HepG2 (cell line): ENCODE data around the gene ATP1A2. TPM values are rescaled to one million over a fixed set of nuclear protein-coding genes. Genes with fewer than 3 reads are reported as not detected.
A peak's percentile ranks its signal among the peaks of the same experiment; 100 is the strongest.

Experiments used
- AHR ChIP-seq: IDR thresholded peaks from 2 replicates; pipeline ENCODE4 v1.6.1; 2018; ENCODE audit warnings: missing genetic modification reagents, missing compliant biosample characterization
- ARNT ChIP-seq: fragments of 450-650 bp; IDR thresholded peaks from 2 replicates; pipeline ENCODE4 v1.6.1; 2017
- CCDC6 ChIP-seq: sonication (generic); formaldehyde crosslinking; IDR thresholded peaks from 2 replicates; pipeline ENCODE4 v1.8.1; 2022; ENCODE audit warnings: mild to moderate bottlenecking, missing genetic modification reagents, moderate library complexity
- CREBL2 ChIP-seq: sonication (generic); formaldehyde crosslinking; IDR thresholded peaks from 2 replicates; pipeline ENCODE4 v1.8.1; 2023; ENCODE audit warnings: missing genetic modification reagents, mild to moderate bottlenecking, borderline replicate concordance
- ELK4 ChIP-seq: sonication (generic); formaldehyde crosslinking; IDR thresholded peaks from 2 replicates; pipeline ENCODE4 v1.9.0; 2021; ENCODE audit warnings: missing genetic modification reagents, borderline replicate concordance
- GFI1 ChIP-seq: sonication (generic); formaldehyde crosslinking; IDR thresholded peaks from 2 replicates; pipeline ENCODE4 v1.5.0; 2020; ENCODE audit warnings: missing genetic modification reagents, mild to moderate bottlenecking, borderline replicate concordance
- LBX2 ChIP-seq: sonication (generic); formaldehyde crosslinking; IDR thresholded peaks from 2 replicates; pipeline ENCODE4 v1.5.0; 2020; ENCODE audit warnings: missing genetic modification reagents, mild to moderate bottlenecking, borderline replicate concordance
- MAFF ChIP-seq: IDR thresholded peaks from 2 replicates; pipeline ENCODE4 v1.6.1; 2011; ENCODE audit warnings: low read depth, low read length, improper control_type of control experiment
- MBNL3 ChIP-seq: fragments of 250-450 bp; sonication (Bioruptor Pico); conservative IDR thresholded peaks from 2 replicates; pipeline ENCODE4 v1.8.0; 2022; ENCODE audit warnings: mild to moderate bottlenecking, inconsistent platforms
- MLXIP ChIP-seq: sonication (generic); formaldehyde crosslinking; IDR thresholded peaks from 2 replicates; pipeline ENCODE4 v1.9.0; 2021; ENCODE audit warnings: missing genetic modification reagents, borderline replicate concordance
- MNT ChIP-seq: fragments of 450-650 bp; IDR thresholded peaks from 2 replicates; pipeline ENCODE4 v1.6.1; 2016
- MTF1 ChIP-seq: sonication (generic); formaldehyde crosslinking; IDR thresholded peaks from 2 replicates; pipeline ENCODE4 v1.5.0; 2020; ENCODE audit warnings: missing genetic modification reagents
- NFE2 ChIP-seq: sonication (generic); formaldehyde crosslinking; IDR thresholded peaks from 2 replicates; pipeline ENCODE4 v1.4.0; 2020; ENCODE audit warnings: missing genetic modification reagents
- PATZ1 ChIP-seq: sonication (generic); formaldehyde crosslinking; IDR thresholded peaks from 2 replicates; pipeline ENCODE4 v1.4.0; 2020; ENCODE audit warnings: missing genetic modification reagents
- POLR2G ChIP-seq: fragments of 200-400 bp; formaldehyde crosslinking; IDR thresholded peaks from 2 replicates; pipeline ENCODE4 v1.6.1; 2018; ENCODE audit warnings: mild to moderate bottlenecking, low read depth, low read length, moderate library complexity
- PRMT3 ChIP-seq: sonication (generic); formaldehyde crosslinking; IDR thresholded peaks from 2 replicates; pipeline ENCODE4 v1.8.1; 2022; ENCODE audit warnings: low read depth, mild to moderate bottlenecking, moderate library complexity, missing genetic modification reagents, borderline replicate concordance
- RARA ChIP-seq: IDR thresholded peaks from 2 replicates; pipeline ENCODE4 v1.6.1; 2016; ENCODE audit warnings: missing genetic modification reagents, missing compliant biosample characterization
- ZNF224 ChIP-seq: sonication (generic); formaldehyde crosslinking; IDR thresholded peaks from 2 replicates; pipeline ENCODE4 v1.5.0; 2020; ENCODE audit warnings: mild to moderate bottlenecking, missing genetic modification reagents
- ZNF256 ChIP-seq: sonication (generic); formaldehyde crosslinking; conservative IDR thresholded peaks from 2 replicates; pipeline ENCODE4 v1.4.0; 2020; ENCODE audit warnings: missing genetic modification reagents
- ZNF501 ChIP-seq: sonication (generic); formaldehyde crosslinking; IDR thresholded peaks from 2 replicates; pipeline ENCODE4 v1.5.1; 2020; ENCODE audit warnings: mild to moderate bottlenecking, moderate library complexity, missing genetic modification reagents
- ZNF572 ChIP-seq: sonication (generic); formaldehyde crosslinking; IDR thresholded peaks from 2 replicates; pipeline ENCODE4 v1.5.1; 2020; ENCODE audit warnings: mild to moderate bottlenecking, missing genetic modification reagents
- ZNF576 ChIP-seq: sonication (generic); formaldehyde crosslinking; IDR thresholded peaks from 2 replicates; pipeline ENCODE4 v1.4.0; 2020; ENCODE audit warnings: mild to moderate bottlenecking, missing genetic modification reagents
- ZNF672 ChIP-seq: sonication (generic); formaldehyde crosslinking; IDR thresholded peaks from 2 replicates; pipeline ENCODE4 v1.8.1; 2022; ENCODE audit warnings: missing genetic modification reagents
- ZNF747 ChIP-seq: sonication (generic); formaldehyde crosslinking; IDR thresholded peaks from 2 replicates; pipeline ENCODE4 v1.8.1; 2023; ENCODE audit warnings: missing genetic modification reagents, mild to moderate bottlenecking, borderline replicate concordance
- polyA plus RNA-seq, 8 experiments: library from polyadenylated mRNA; depleted of rRNA in 3 of 8; stranded (reverse) in 7 of 8; unstranded in 1 of 8; fragments of >200 nt; fragmentation: Illumina TruSeq in 4 of 8; extraction: Trizol in 4 of 8; gene quantifications; 2 replicates each; pipeline versions ENCODE4 v1.2.1 to v1.2.3, GENCODE V29; 2011 to 2016; ENCODE audit warnings: low read depth in 4 of 8, missing spikeins in 1 of 8, mixed read lengths in 1 of 8; ENCODE audit not compliant: insufficient read depth in 1 of 8
- total RNA-seq, 5 experiments: library from RNA; depleted of rRNA; stranded (reverse); fragments of >200 nt; fragmentation: Illumina TruSeq; extraction: Trizol; gene quantifications; 2 replicates each; pipeline ENCODE4 v1.2.3, GENCODE V29; 2016; ENCODE audit warnings: low read depth in 1 of 5

The ATP1A2 gene
- total and polyA plus RNA-seq, 2 of the 13 experiments (the other 11 are each of a cell fraction or from before 2014, with no cell fraction given): 0.16 TPM; not detected in 1

- TF ChIP-seq ZNF576 (CRISPR knock-in tag) (no peak), MNT (no peak), CREBL2 (no peak), ZNF747 (CRISPR knock-in tag) (no peak), RARA (CRISPR knock-in tag) (peak; percentile 84), MAFF (no peak), ELK4 (CRISPR knock-in tag) (no peak), ZNF256 (CRISPR knock-in tag) (no peak), NFE2 (CRISPR knock-in tag) (no peak), PATZ1 (CRISPR knock-in tag) (0 out of 2 replicates have a peak, but pooled peaks have one; percentile 8), AHR (CRISPR knock-in tag) (no peak), MBNL3 (CRISPR knock-in tag) (no peak), CCDC6 (CRISPR knock-in tag) (no peak), POLR2G (no peak), ZNF501 (no peak), ARNT (no peak), MLXIP (CRISPR knock-in tag) (no peak), ZNF672 (no peak), MTF1 (CRISPR knock-in tag) (no peak), PRMT3 (CRISPR knock-in tag) (no peak), ZNF224 (CRISPR knock-in tag) (no peak), ZNF572 (CRISPR knock-in tag) (no peak), GFI1 (CRISPR knock-in tag) (no peak), LBX2 (CRISPR knock-in tag) (no peak)
Measured at GRCh38 chr1:160074865-160075264, 40.7 kb upstream of the ATP1A2 start (continued).
